ENCODE results near the gene METTL27. TPM values are rescaled to one million over a fixed set of nuclear protein-coding genes. Genes with fewer than 3 reads are reported as not detected.
"Not testable (repeated sequence)": the region's sequence is repeated elsewhere in the genome, so short reads cannot be mapped to it uniquely, and the experiment has no call there.

METTL27 gene
- total and polyA plus RNA-seq, 4 donors: 1.0 to 1.7 (median 1.6) TPM

GRCh38 chr7:73838642-73839041, 3.7 kb downstream of the METTL27 start:
- Histone ChIP-seq H3K4me1 (ENCODE audit: control insufficient read depth in 4 of 4, insufficient read depth in 4 of 4, low read length in 3 of 4) (peaks cover 0 to 8% (median 4%) of the 10 kb centered on the region in 4 donors), H3K9ac (ENCODE audit: low read depth in 1 of 2, low read length in 2 of 2) (no peak overlapping the region), H3K36me3 (ENCODE audit: control insufficient read depth in 4 of 4, insufficient read depth in 3 of 4, low read depth in 1 of 4, low read length in 3 of 4) (no peaks in the 10 kb centered on the region), H3K4me3 (ENCODE audit: low read depth in 1 of 3, low read length in 3 of 3) (no peak overlapping the region), H3K27me3 (ENCODE audit: control insufficient read depth in 4 of 4, insufficient read depth in 4 of 4, low read length in 3 of 4) (no peaks in the 10 kb centered on the region), H3K27ac (ENCODE audit: low read depth in 1 of 2, low read length in 2 of 2) (no peak overlapping the region), H3K9me3 (ENCODE audit: control insufficient read depth in 4 of 4, low read length in 3 of 4) (no peaks in the 10 kb centered on the region)
- WGBS: 80% methylated on average over 6 of the region's 6 CpGs
- DNase-seq (ENCODE audit: low spot score): no peak
- no peak for TF ChIP-seq SP1 (IDR thresholded peaks at IDR 0.05)
- TF ChIP-seq EGR1 (IDR thresholded peaks at IDR 0.05; ENCODE audit: low read depth in 2 of 2): no peak
- TF ChIP-seq FOXA2 (IDR thresholded peaks at IDR 0.05): no peak
- no peak for TF ChIP-seq GABPA (IDR thresholded peaks at IDR 0.05 in 1 of 2, conservative IDR thresholded peaks at IDR 0.05 in 1 of 2)
- no peak for TF ChIP-seq RAD21 (IDR thresholded peaks at IDR 0.05)
- no peak for TF ChIP-seq HNF4G (IDR thresholded peaks at IDR 0.05)
- TF ChIP-seq, protein P1, sequence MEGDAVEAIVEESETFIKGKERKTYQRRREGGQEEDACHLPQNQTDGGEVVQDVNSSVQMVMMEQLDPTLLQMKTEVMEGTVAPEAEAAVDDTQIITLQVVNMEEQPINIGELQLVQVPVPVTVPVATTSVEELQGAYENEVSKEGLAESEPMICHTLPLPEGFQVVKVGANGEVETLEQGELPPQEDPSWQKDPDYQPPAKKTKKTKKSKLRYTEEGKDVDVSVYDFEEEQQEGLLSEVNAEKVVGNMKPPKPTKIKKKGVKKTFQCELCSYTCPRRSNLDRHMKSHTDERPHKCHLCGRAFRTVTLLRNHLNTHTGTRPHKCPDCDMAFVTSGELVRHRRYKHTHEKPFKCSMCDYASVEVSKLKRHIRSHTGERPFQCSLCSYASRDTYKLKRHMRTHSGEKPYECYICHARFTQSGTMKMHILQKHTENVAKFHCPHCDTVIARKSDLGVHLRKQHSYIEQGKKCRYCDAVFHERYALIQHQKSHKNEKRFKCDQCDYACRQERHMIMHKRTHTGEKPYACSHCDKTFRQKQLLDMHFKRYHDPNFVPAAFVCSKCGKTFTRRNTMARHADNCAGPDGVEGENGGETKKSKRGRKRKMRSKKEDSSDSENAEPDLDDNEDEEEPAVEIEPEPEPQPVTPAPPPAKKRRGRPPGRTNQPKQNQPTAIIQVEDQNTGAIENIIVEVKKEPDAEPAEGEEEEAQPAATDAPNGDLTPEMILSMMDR (IDR thresholded peaks at IDR 0.05; ENCODE audit: low read depth, low read length, missing input control): no peak
- TF ChIP-seq NR2F2 (IDR thresholded peaks at IDR 0.05): no peak
- no peak for TF ChIP-seq JUND (IDR thresholded peaks at IDR 0.05)

GRCh38 chr7:73837167-73837566, 5.1 kb downstream of the METTL27 start:
- not testable (repeated sequence) for H3K9ac ChIP-seq (ENCODE audit: low read depth in 1 of 2, low read length in 2 of 2); H3K36me3 ChIP-seq (ENCODE audit: control insufficient read depth in 4 of 4, insufficient read depth in 3 of 4, low read depth in 1 of 4, low read length in 3 of 4); DNase-seq (ENCODE audit: low spot score); H3K4me1 ChIP-seq (ENCODE audit: control insufficient read depth in 4 of 4, insufficient read depth in 4 of 4, low read length in 3 of 4); H3K27ac ChIP-seq (ENCODE audit: low read depth in 1 of 2, low read length in 2 of 2); H3K9me3 ChIP-seq (ENCODE audit: control insufficient read depth in 4 of 4, low read length in 3 of 4); H3K4me3 ChIP-seq (ENCODE audit: low read depth in 1 of 3, low read length in 3 of 3); H3K27me3 ChIP-seq (ENCODE audit: control insufficient read depth in 4 of 4, insufficient read depth in 4 of 4, low read length in 3 of 4)

- H3K27me3 ChIP-seq (ENCODE audit: control insufficient read depth in 4 of 4, insufficient read depth in 4 of 4, low read length in 3 of 4): no peaks in the 10 kb centered on the region
- 93% methylated on average over 11 of the region's 11 CpGs for WGBS
- no peak overlapping the region for H3K27ac ChIP-seq (ENCODE audit: low read depth in 1 of 2, low read length in 2 of 2)
- no peak overlapping the region for H3K4me3 ChIP-seq (ENCODE audit: low read depth in 1 of 3, low read length in 3 of 3)
- no peak overlapping the region for H3K9ac ChIP-seq (ENCODE audit: low read depth in 1 of 2, low read length in 2 of 2)
- no peaks in the 10 kb centered on the region for H3K4me1 ChIP-seq (ENCODE audit: control insufficient read depth in 4 of 4, insufficient read depth in 4 of 4, low read length in 3 of 4)
- DNase-seq (ENCODE audit: low spot score): no peak
- TF ChIP-seq GABPA (IDR thresholded peaks at IDR 0.05 in 1 of 2, conservative IDR thresholded peaks at IDR 0.05 in 1 of 2): no peak
- TF ChIP-seq YY1 (IDR thresholded peaks at IDR 0.05): no peak
- TF ChIP-seq HNF4A (conservative IDR thresholded peaks at IDR 0.05): no peak
- no peak for TF ChIP-seq HNF4G (IDR thresholded peaks at IDR 0.05)
- TF ChIP-seq ATF3 (IDR thresholded peaks at IDR 0.05): no peak
- TF ChIP-seq NR2F2 (IDR thresholded peaks at IDR 0.05): no peak
- TF ChIP-seq, protein P2, sequence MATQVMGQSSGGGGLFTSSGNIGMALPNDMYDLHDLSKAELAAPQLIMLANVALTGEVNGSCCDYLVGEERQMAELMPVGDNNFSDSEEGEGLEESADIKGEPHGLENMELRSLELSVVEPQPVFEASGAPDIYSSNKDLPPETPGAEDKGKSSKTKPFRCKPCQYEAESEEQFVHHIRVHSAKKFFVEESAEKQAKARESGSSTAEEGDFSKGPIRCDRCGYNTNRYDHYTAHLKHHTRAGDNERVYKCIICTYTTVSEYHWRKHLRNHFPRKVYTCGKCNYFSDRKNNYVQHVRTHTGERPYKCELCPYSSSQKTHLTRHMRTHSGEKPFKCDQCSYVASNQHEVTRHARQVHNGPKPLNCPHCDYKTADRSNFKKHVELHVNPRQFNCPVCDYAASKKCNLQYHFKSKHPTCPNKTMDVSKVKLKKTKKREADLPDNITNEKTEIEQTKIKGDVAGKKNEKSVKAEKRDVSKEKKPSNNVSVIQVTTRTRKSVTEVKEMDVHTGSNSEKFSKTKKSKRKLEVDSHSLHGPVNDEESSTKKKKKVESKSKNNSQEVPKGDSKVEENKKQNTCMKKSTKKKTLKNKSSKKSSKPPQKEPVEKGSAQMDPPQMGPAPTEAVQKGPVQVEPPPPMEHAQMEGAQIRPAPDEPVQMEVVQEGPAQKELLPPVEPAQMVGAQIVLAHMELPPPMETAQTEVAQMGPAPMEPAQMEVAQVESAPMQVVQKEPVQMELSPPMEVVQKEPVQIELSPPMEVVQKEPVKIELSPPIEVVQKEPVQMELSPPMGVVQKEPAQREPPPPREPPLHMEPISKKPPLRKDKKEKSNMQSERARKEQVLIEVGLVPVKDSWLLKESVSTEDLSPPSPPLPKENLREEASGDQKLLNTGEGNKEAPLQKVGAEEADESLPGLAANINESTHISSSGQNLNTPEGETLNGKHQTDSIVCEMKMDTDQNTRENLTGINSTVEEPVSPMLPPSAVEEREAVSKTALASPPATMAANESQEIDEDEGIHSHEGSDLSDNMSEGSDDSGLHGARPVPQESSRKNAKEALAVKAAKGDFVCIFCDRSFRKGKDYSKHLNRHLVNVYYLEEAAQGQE (IDR thresholded peaks at IDR 0.05): no peak
- TF ChIP-seq RAD21 (IDR thresholded peaks at IDR 0.05): no peak
- no peak for TF ChIP-seq TAF1 (conservative IDR thresholded peaks at IDR 0.05)
- TF ChIP-seq JUND (IDR thresholded peaks at IDR 0.05): no peak
- no peak for TF ChIP-seq FOXA1 (IDR thresholded peaks at IDR 0.05)
- no peak for TF ChIP-seq ZBTB33 (IDR thresholded peaks at IDR 0.05)
- TF ChIP-seq EGR1 (IDR thresholded peaks at IDR 0.05; ENCODE audit: low read depth in 2 of 2): no peak
- TF ChIP-seq, protein P1 (IDR thresholded peaks at IDR 0.05; ENCODE audit: low read depth, low read length, missing input control): no peak
- no peaks in the 10 kb centered on the region for H3K9me3 ChIP-seq (ENCODE audit: control insufficient read depth in 4 of 4, low read length in 3 of 4)
- no peaks in the 10 kb centered on the region for H3K36me3 ChIP-seq (ENCODE audit: control insufficient read depth in 4 of 4, insufficient read depth in 3 of 4, low read depth in 1 of 4, low read length in 3 of 4)
Measured at GRCh38 chr7:73834626-73835191, 7.6 kb downstream of the METTL27 start.

Measured in liver (tissue), 9 donors.